PC-3 (cell line): ENCODE measurements around the gene CDK2AP2. TPM values are rescaled to one million over a fixed set of nuclear protein-coding genes. Genes with fewer than 3 reads are reported as not detected.
A peak's percentile ranks its signal among the peaks of the same experiment; 100 is the strongest.

Source experiments
- ATAC-seq: fragments of 200-7000 bp; cut with Tn5 transposase; 2 replicates; pipeline ENCODE4 v1.9.1; 2020; ENCODE audit warnings: mild to moderate bottlenecking, moderate library complexity
- BruUV-seq: library from RNA; stranded (reverse); fragments of 400-500 nt; replicated peaks from 2 replicates; lab custom pipeline; 2021; lab: Mats Ljungman, UMichigan
- CTCF ChIA-PET: fragments of 300-600 bp; sonication (Branson Sonifier 250); formaldehyde crosslinking; loops from one replicate; lab custom pipeline; 2022; ENCODE audit warnings: antibody characterized with exemption; lab: Charles Lee
- POLR2A ChIA-PET: fragments of 300-600 bp; sonication (Branson Sonifier 250); formaldehyde crosslinking; loops from one replicate; lab custom pipeline; 2022; ENCODE audit warnings: antibody characterized with exemption; ENCODE audit not compliant: unreplicated experiment; lab: Charles Lee
- DNase-seq: peaks from one replicate; pipeline ENCODE4 v3.0.0-alpha.2; 2015
- H2AFZ ChIP-seq: fragments of 300-600 bp; sonication (generic); 2 replicates; pipeline ENCODE4 v1.6.0; 2016; ENCODE audit warnings: antibody characterized with exemption, low read length
- H3F3A ChIP-seq: fragments of 300-600 bp; sonication (generic); one replicate; pipeline ENCODE4 v1.6.0; 2017; ENCODE audit warnings: antibody characterized with exemption, low read length, control low read depth, mild to moderate bottlenecking; ENCODE audit not compliant: unreplicated experiment
- H3K27ac ChIP-seq: fragments of 300-600 bp; sonication (generic); 2 replicates; pipeline ENCODE4 v1.5.1; 2016; ENCODE audit warnings: mild to moderate bottlenecking, low read length
- H3K27me3 ChIP-seq: fragments of 300-600 bp; sonication (generic); 2 replicates; pipeline ENCODE4 v1.6.1; 2016; ENCODE audit warnings: low read length, mixed read lengths
- H3K36me3 ChIP-seq: fragments of 300-600 bp; sonication (generic); 2 replicates; pipeline ENCODE4 v1.6.1; 2016; ENCODE audit warnings: low read depth, mixed run types, low read length, mixed read lengths
- H3K4me1 ChIP-seq: fragments of 300-600 bp; sonication (generic); 2 replicates; pipeline ENCODE4 v1.5.1; 2016; ENCODE audit warnings: low read length; ENCODE audit not compliant: insufficient read depth
- H3K4me2 ChIP-seq: fragments of 300-600 bp; sonication (generic); 2 replicates; pipeline ENCODE4 v1.6.0; 2016; ENCODE audit warnings: low read length
- H3K4me3 ChIP-seq: fragments of 300-600 bp; sonication (generic); 2 replicates; pipeline ENCODE4 v1.5.1; 2016; ENCODE audit warnings: mild to moderate bottlenecking, low read length, mixed read lengths
- H3K79me2 ChIP-seq: fragments of 300-600 bp; sonication (generic); 2 replicates; pipeline ENCODE4 v1.6.1; 2017; ENCODE audit warnings: low read length, mixed read lengths
- H3K9ac ChIP-seq: fragments of 300-600 bp; sonication (generic); 2 replicates; pipeline ENCODE4 v1.6.0; 2016; ENCODE audit warnings: mild to moderate bottlenecking, low read length
- H3K9me2 ChIP-seq: fragments of 300-600 bp; sonication (generic); replicated peaks from 2 replicates; pipeline ENCODE4 v1.6.1; 2016; ENCODE audit warnings: mixed run types, low read length, mixed read lengths
- H3K9me3 ChIP-seq: fragments of 300-600 bp; sonication (generic); 2 replicates; pipeline ENCODE4 v1.6.1; 2016; ENCODE audit warnings: low read length, mixed read lengths
- H4K20me1 ChIP-seq: fragments of 300-600 bp; sonication (generic); 2 replicates; pipeline ENCODE4 v1.6.1; 2016; ENCODE audit warnings: low read length, mixed read lengths
- EZH2 ChIP-seq: fragments of 300-600 bp; sonication (generic); IDR thresholded peaks from one replicate; pipeline ENCODE4 v1.6.1; 2017; ENCODE audit warnings: antibody characterized with exemption, mild to moderate bottlenecking, low read length; ENCODE audit not compliant: unreplicated experiment
- EZH2phosphoT487 ChIP-seq: fragments of 300-600 bp; sonication (generic); IDR thresholded peaks from 2 replicates; pipeline ENCODE4 v1.6.1; 2018; ENCODE audit warnings: mild to moderate bottlenecking, antibody characterized with exemption, low read length, borderline replicate concordance
- intact Hi-C: fragments of 100-400 bp; cut with micrococcal nuclease; formaldehyde crosslinking; loops from 2 replicates; pipeline ENCODE4 v1.9.0; 2023
- total RNA-seq: library from RNA; depleted of rRNA; stranded (reverse); fragments of >200 nt; gene quantifications from 2 replicates; pipeline ENCODE4 v1.2.3, GENCODE V29; 2014
- TF ChIP-seq, protein P1 (sequence below): fragments of 300-600 bp; sonication (generic); conservative IDR thresholded peaks from 2 replicates; pipeline ENCODE4 v1.5.1; 2017; ENCODE audit warnings: antibody characterized with exemption, low read depth, mild to moderate bottlenecking, low read length

The CDK2AP2 gene
- total RNA-seq, 1 experiment from 2014 or later: 87.4 TPM

DNA sequence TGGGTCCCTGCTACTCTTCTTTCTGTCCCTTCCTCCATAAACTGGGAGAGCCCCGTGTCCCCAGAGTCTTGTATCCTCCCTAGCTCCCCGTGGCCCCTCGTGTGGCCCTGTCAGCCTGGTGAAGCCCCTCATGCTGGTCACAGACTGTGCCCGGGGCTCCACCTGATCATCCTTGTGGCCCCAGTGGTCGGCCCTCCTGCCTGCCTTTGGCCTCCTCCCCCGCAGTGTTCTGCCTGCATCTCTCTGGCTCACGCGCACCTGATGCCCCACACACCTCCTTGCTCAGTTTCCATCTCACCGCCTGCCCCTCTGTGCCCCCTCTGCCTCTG is 16.5 kb upstream of the CDK2AP2 start:
- intact Hi-C loops: no loop called here
- Histone ChIP-seq H3K9ac (no peak overlapping the region), H3K27me3 (no peaks in the 10 kb centered on the region), H3K4me3 (no peak overlapping the region), H3F3A (no peaks in the 10 kb centered on the region), H3K4me2 (no peak overlapping the region), H3K79me2 (no peaks in the 10 kb centered on the region), H3K9me2 (no peaks in the 10 kb centered on the region), H3K4me1 (no peaks in the 10 kb centered on the region), H3K36me3 (no peaks in the 10 kb centered on the region), H4K20me1 (no peaks in the 10 kb centered on the region), H3K9me3 (no peaks in the 10 kb centered on the region), H3K27ac (no peak overlapping the region), H2AFZ (no peak overlapping the region)
- BruUV-seq: no TSS peak
- ATAC-seq (no peak), DNase-seq (no peak)
- POLR2A ChIA-PET: no interaction called here
- TF ChIP-seq EZH2 (no peak), EZH2phosphoT487 (no peak)
- CTCF ChIA-PET: no interaction called here

DNA sequence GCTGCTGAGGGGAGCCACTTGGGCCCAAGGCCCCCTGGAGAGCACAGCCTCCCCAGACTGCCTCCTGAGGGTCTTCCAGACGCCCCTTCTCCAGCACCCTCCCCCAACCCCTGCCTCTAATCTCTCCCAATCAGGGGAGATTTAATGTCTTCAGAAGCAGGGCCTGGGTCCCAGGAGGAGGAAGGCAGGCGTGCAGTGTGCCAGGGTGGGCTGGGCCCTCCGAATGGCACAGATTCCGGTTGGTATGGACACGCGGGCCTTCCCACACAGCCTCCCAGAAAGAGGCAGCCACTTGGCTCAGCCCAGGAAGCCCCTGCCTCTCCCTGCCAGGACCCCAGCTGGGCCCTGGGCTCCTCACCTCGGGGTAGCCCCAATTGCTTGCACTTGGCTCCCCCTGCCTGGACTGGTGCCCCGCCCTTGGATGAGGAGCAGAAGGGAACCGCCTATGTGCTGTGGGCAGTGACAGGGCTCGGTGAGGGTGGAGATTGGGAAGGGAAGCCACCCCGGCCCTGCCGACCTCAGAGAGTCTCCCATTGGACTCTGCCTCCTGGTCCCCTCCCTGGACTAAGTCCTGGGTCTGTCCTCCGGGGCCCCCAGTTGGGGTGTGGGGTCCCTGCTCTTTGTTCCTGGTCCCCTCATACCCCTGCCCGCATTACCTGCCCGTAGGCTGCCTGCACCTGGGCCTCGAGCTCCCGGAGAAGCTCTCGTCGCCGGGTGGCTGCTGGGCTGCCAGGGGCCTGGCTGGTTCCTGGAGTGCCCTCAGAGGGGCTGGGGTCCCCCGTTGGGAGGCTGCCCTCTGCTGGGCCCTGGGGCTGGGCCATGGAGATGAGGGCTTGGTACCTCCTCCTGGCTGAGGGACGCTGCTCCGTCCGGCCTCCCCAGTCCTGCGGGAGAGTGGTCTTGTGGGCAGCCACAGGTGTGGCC is 15.9 kb upstream of the CDK2AP2 start:
- CTCF ChIA-PET: no interaction called here
- peak; percentile 51; the same call in 1 of the 2 replicates for ATAC-seq
- no TSS peak for BruUV-seq

DNA sequence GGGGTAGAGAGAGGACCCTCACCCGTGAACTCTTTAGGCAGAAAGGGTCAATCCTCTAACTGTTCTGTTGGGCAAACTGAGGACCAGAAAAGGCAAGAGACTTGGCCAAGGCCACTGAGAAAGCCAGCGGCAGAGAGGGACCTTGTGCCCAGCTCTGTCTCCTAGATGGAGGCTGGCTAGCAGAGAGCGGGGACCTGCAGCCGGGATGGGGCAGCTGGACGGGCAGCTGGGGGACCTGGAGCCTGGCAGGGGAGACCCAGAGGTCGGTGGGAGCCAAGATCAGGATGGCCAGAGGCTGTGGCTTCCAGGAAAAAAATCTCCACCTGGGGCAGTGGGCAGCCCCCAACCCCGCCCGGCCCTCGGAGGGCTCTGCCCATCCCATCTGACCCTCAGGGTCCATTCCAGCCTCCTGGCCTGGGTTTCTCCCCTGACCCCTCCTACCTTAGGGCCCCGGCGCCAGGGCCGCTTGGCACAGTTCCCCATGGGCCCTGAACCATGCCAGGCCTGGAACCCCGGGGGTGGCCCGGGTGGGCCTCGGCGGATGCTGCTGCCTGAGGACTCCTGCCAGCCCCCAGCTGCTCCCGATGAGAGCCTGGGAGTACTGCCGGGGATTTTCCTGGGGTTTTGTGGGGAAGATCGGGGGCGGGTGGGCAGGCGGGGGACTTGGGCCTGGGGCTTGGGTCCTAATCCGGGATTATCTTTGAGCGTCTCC is 15.0 kb upstream of the CDK2AP2 start, which contains the start of gene CABP2:
Gene CABP2 (minus strand): TSS at position 603 of the 712 bp plus-strand sequence. CDS start 120 bp downstream, at position 483.
- intact Hi-C loops: no loop called here
- Histone ChIP-seq H3K9me2 (no peaks in the 10 kb centered on the region), H3K4me3 (no peak within 1 kb of the TSS), H2AFZ (no peak within 1 kb of the TSS), H3K4me1 (no peaks in the 10 kb centered on the region), H3K79me2 (no peaks in the 10 kb centered on the region), H3K36me3 (no peaks in the 10 kb centered on the region), H3K9me3 (no peaks in the 10 kb centered on the region), H3K9ac (no peak within 1 kb of the TSS), H3K4me2 (no peak within 1 kb of the TSS), H3K27me3 (no peaks in the 10 kb centered on the region), H3K27ac (no peak within 1 kb of the TSS), H4K20me1 (no peaks in the 10 kb centered on the region), H3F3A (no peaks in the 10 kb centered on the region)
- TF ChIP-seq EZH2 (no peak), EZH2phosphoT487 (no peak)
- TF ChIP-seq, protein P1, sequence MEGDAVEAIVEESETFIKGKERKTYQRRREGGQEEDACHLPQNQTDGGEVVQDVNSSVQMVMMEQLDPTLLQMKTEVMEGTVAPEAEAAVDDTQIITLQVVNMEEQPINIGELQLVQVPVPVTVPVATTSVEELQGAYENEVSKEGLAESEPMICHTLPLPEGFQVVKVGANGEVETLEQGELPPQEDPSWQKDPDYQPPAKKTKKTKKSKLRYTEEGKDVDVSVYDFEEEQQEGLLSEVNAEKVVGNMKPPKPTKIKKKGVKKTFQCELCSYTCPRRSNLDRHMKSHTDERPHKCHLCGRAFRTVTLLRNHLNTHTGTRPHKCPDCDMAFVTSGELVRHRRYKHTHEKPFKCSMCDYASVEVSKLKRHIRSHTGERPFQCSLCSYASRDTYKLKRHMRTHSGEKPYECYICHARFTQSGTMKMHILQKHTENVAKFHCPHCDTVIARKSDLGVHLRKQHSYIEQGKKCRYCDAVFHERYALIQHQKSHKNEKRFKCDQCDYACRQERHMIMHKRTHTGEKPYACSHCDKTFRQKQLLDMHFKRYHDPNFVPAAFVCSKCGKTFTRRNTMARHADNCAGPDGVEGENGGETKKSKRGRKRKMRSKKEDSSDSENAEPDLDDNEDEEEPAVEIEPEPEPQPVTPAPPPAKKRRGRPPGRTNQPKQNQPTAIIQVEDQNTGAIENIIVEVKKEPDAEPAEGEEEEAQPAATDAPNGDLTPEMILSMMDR: no peak
- DNase-seq: no peak
- ATAC-seq: no peak
- ChIA-PET POLR2A (interaction anchor here (0.6 kb wide), 1 partner anchor 115 kb away, joined by 4 read pairs; no protein-coding TSS in a partner anchor), CTCF (no interaction called here)
- no TSS peak for BruUV-seq

More for the DNA sequence above, 15.9 kb upstream of the CDK2AP2 start:
- Histone ChIP-seq H3K79me2 (no peaks in the 10 kb centered on the region), H3K4me1 (no peaks in the 10 kb centered on the region), H2AFZ (no peak overlapping the region), H3K27me3 (no peaks in the 10 kb centered on the region), H3K4me2 (no peak overlapping the region), H4K20me1 (no peaks in the 10 kb centered on the region), H3F3A (no peaks in the 10 kb centered on the region), H3K9ac (no peak overlapping the region), H3K4me3 (no peak overlapping the region), H3K36me3 (no peaks in the 10 kb centered on the region), H3K27ac (no peak overlapping the region), H3K9me3 (no peaks in the 10 kb centered on the region), H3K9me2 (no peaks in the 10 kb centered on the region)
- intact Hi-C loops: no loop called here
- POLR2A ChIA-PET: no interaction called here
- TF ChIP-seq EZH2phosphoT487: no peak
- TF ChIP-seq EZH2: no peak
- TF ChIP-seq, protein P1: no peak
- DNase-seq: no peak
